ENCODE measurements around the gene PA2G4. TPM values are rescaled to one million over a fixed set of nuclear protein-coding genes. Genes with fewer than 3 reads are reported as not detected.

The PA2G4 gene
- total RNA-seq, 6 experiments from 2014 or later: 144 to 190 (median 177) TPM

GRCh38 chr12:56157201-56158028, 53.1 kb downstream of the PA2G4 start:
- H3K36me3 Mint-ChIP-seq (ENCODE audit: low read depth): peaks cover 50% of the 10 kb centered on the region
- H3K4me1 Mint-ChIP-seq (ENCODE audit: low read depth): peaks cover 54% of the 10 kb centered on the region
- H3K27ac Mint-ChIP-seq: peak overlapping the region; percentile 96
- TF ChIP-seq CTCF (IDR thresholded peaks at IDR 0.05): peak; percentile 91
- peaks cover 12% of the 10 kb centered on the region for H3K9me3 Mint-ChIP-seq
- peaks cover 20% of the 10 kb centered on the region for H3K27me3 Mint-ChIP-seq (ENCODE audit: insufficient read depth)
- peak overlapping the region; percentile 98 for H3K4me3 Mint-ChIP-seq
- DNase-seq: peak; percentile 92

GRCh38 chr12:56158029-56158925, 53.9 kb downstream of the PA2G4 start, which contains the start of gene MYL6:
MYL6 (plus strand) TSS chr12:56158359; CDS start chr12:56158402, 43 bp downstream.
- Mint-ChIP-seq H3K27ac (peak within 1 kb of the TSS; percentile 96), H3K4me3 (peak within 1 kb of the TSS; percentile 98), H3K36me3 (ENCODE audit: low read depth) (peaks cover 50% of the 10 kb centered on the region), H3K9me3 (peaks cover 12% of the 10 kb centered on the region), H3K4me1 (ENCODE audit: low read depth) (peaks cover 52% of the 10 kb centered on the region), H3K27me3 (ENCODE audit: insufficient read depth) (peaks cover 25% of the 10 kb centered on the region)
- DNase-seq: peak; percentile 97
- TF ChIP-seq CTCF (IDR thresholded peaks at IDR 0.05): 0 out of 2 replicates have a peak, but pooled peaks have one; percentile 1

- H3K4me3 Mint-ChIP-seq: peak overlapping the region; percentile 98
- no peak for TF ChIP-seq CTCF (IDR thresholded peaks at IDR 0.05)
- H3K36me3 Mint-ChIP-seq (ENCODE audit: low read depth): peaks cover 51% of the 10 kb centered on the region
- H3K4me1 Mint-ChIP-seq (ENCODE audit: low read depth): peaks cover 44% of the 10 kb centered on the region
- H3K9me3 Mint-ChIP-seq: peaks cover 12% of the 10 kb centered on the region
- peak; percentile 64 for DNase-seq
- H3K27me3 Mint-ChIP-seq (ENCODE audit: insufficient read depth): peaks cover 29% of the 10 kb centered on the region
- peak overlapping the region; percentile 96 for H3K27ac Mint-ChIP-seq
Observed at GRCh38 chr12:56158926-56159461, 54.6 kb downstream of the PA2G4 start.

GRCh38 chr12:56159482-56160192, 55.3 kb downstream of the PA2G4 start:
- Mint-ChIP-seq H3K4me3 (peak overlapping the region; percentile 98), H3K9me3 (peaks cover 12% of the 10 kb centered on the region), H3K36me3 (ENCODE audit: low read depth) (peaks cover 57% of the 10 kb centered on the region), H3K27ac (peak overlapping the region; percentile 96), H3K4me1 (ENCODE audit: low read depth) (peaks cover 41% of the 10 kb centered on the region), H3K27me3 (ENCODE audit: insufficient read depth) (peaks cover 31% of the 10 kb centered on the region)
- DNase-seq: no peak
- TF ChIP-seq CTCF (IDR thresholded peaks at IDR 0.05): no peak

All from HFFc6 (cell line).